HepG2 (cell line): ENCODE data around the gene USP34. TPM values are rescaled to one million over a fixed set of nuclear protein-coding genes. Genes with fewer than 3 reads are reported as not detected.

ENCODE experiments used
- BCL6 ChIP-seq: IDR thresholded peaks from 2 replicates; pipeline ENCODE4 v1.6.1; 2016; ENCODE audit warnings: missing genetic modification reagents, missing compliant biosample characterization
- CREM ChIP-seq, 2 experiments: sonication (generic) in 1 of 2; formaldehyde crosslinking in 1 of 2; IDR thresholded peaks; 2 replicates each; pipeline versions ENCODE4 v1.4.0 to v1.6.1; 2016 to 2020; ENCODE audit warnings: antibody characterized with exemption in 1 of 2, mild to moderate bottlenecking in 1 of 2, missing genetic modification reagents in 1 of 2
- ERF ChIP-seq: IDR thresholded peaks from 2 replicates; pipeline ENCODE4 v1.6.1; 2018; ENCODE audit warnings: missing biosample characterization, missing genetic modification reagents
- ETS1 ChIP-seq: sonication (generic); formaldehyde crosslinking; IDR thresholded peaks from 2 replicates; pipeline ENCODE4 v1.4.0; 2020; ENCODE audit warnings: missing genetic modification reagents
- FOXP4 ChIP-seq: sonication (generic); formaldehyde crosslinking; IDR thresholded peaks from 2 replicates; pipeline ENCODE4 v1.4.0; 2020; ENCODE audit warnings: missing genetic modification reagents
- FUBP1 ChIP-seq: sonication (generic); formaldehyde crosslinking; IDR thresholded peaks from 2 replicates; pipeline ENCODE4 v1.5.1; 2020; ENCODE audit warnings: missing genetic modification reagents, mild to moderate bottlenecking, borderline replicate concordance
- MEF2D ChIP-seq: sonication (generic); formaldehyde crosslinking; IDR thresholded peaks from 2 replicates; pipeline ENCODE4 v1.5.1; 2020; ENCODE audit warnings: mild to moderate bottlenecking, missing genetic modification reagents
- MEIS2 ChIP-seq: sonication (generic); formaldehyde crosslinking; IDR thresholded peaks from 2 replicates; pipeline ENCODE4 v1.9.0; 2021; ENCODE audit warnings: mild to moderate bottlenecking, missing genetic modification reagents
- MXI1 ChIP-seq: IDR thresholded peaks from 3 replicates; pipeline ENCODE4 v1.6.1; 2012; ENCODE audit warnings: low read depth, low read length, inconsistent platforms, borderline replicate concordance
- NPAS2 ChIP-seq: sonication (generic); formaldehyde crosslinking; IDR thresholded peaks from 2 replicates; pipeline ENCODE4 v1.8.0; 2022; ENCODE audit warnings: mild to moderate bottlenecking, missing genetic modification reagents, borderline replicate concordance
- NR1H2 ChIP-seq: sonication (generic); formaldehyde crosslinking; IDR thresholded peaks from 2 replicates; pipeline ENCODE4 v1.8.1; 2022; ENCODE audit warnings: low read depth, missing genetic modification reagents, borderline replicate concordance
- PRDM10 ChIP-seq: sonication (generic); formaldehyde crosslinking; IDR thresholded peaks from 2 replicates; pipeline ENCODE4 v1.4.0; 2020; ENCODE audit warnings: low read depth, missing genetic modification reagents
- SYNCRIP ChIP-seq: fragments of 200-400 bp; formaldehyde crosslinking; IDR thresholded peaks from 2 replicates; pipeline ENCODE4 v1.6.1; 2018; ENCODE audit warnings: mild to moderate bottlenecking, low read depth, low read length; ENCODE audit not compliant: insufficient read depth
- ZBTB3 ChIP-seq: sonication (generic); formaldehyde crosslinking; IDR thresholded peaks from 2 replicates; pipeline ENCODE4 v1.4.0; 2020; ENCODE audit warnings: low read depth, mild to moderate bottlenecking, moderate library complexity, missing genetic modification reagents, borderline replicate concordance
- ZNF12 ChIP-seq: sonication (generic); formaldehyde crosslinking; IDR thresholded peaks from 2 replicates; pipeline ENCODE4 v1.5.0; 2020; ENCODE audit warnings: missing genetic modification reagents
- ZNF18 ChIP-seq: sonication (generic); formaldehyde crosslinking; IDR thresholded peaks from 2 replicates; pipeline ENCODE4 v1.8.0; 2022; ENCODE audit warnings: mild to moderate bottlenecking, missing genetic modification reagents; ENCODE audit not compliant: insufficient replicate concordance
- ZNF703 ChIP-seq: sonication (generic); formaldehyde crosslinking; IDR thresholded peaks from 2 replicates; pipeline ENCODE4 v1.5.1; 2020; ENCODE audit warnings: missing genetic modification reagents, mild to moderate bottlenecking, moderate library complexity, borderline replicate concordance
- ZNF720 ChIP-seq: sonication (generic); formaldehyde crosslinking; IDR thresholded peaks from 2 replicates; pipeline ENCODE4 v1.4.0; 2020; ENCODE audit warnings: missing genetic modification reagents
- ZNF768 ChIP-seq: sonication (generic); formaldehyde crosslinking; IDR thresholded peaks from 2 replicates; pipeline ENCODE4 v1.4.0; 2020; ENCODE audit warnings: missing genetic modification reagents
- ZNF816 ChIP-seq: sonication (generic); formaldehyde crosslinking; IDR thresholded peaks from 2 replicates; pipeline ENCODE4 v1.8.0; 2022; ENCODE audit warnings: missing genetic modification reagents, mild to moderate bottlenecking, borderline replicate concordance
- polyA plus RNA-seq, 8 experiments: library from polyadenylated mRNA; depleted of rRNA in 3 of 8; stranded (reverse) in 7 of 8; unstranded in 1 of 8; fragments of >200 nt; fragmentation: Illumina TruSeq in 4 of 8; extraction: Trizol in 4 of 8; gene quantifications; 2 replicates each; pipeline versions ENCODE4 v1.2.1 to v1.2.3, GENCODE V29; 2011 to 2016; ENCODE audit warnings: low read depth in 4 of 8, missing spikeins in 1 of 8, mixed read lengths in 1 of 8; ENCODE audit not compliant: insufficient read depth in 1 of 8
- total RNA-seq, 5 experiments: library from RNA; depleted of rRNA; stranded (reverse); fragments of >200 nt; fragmentation: Illumina TruSeq; extraction: Trizol; gene quantifications; 2 replicates each; pipeline ENCODE4 v1.2.3, GENCODE V29; 2016; ENCODE audit warnings: low read depth in 1 of 5

USP34 gene
- total and polyA plus RNA-seq, 2 of the 13 experiments (the other 11 are each of a cell fraction or from before 2014, with no cell fraction given), result 99.2 to 100 TPM

- TF ChIP-seq FOXP4 (CRISPR knock-in tag), result no peak
- TF ChIP-seq ZNF720 (CRISPR knock-in tag), result no peak
- no peak for TF ChIP-seq FUBP1 (CRISPR knock-in tag)
- no peak; the same call in 1 of the 2 replicates for TF ChIP-seq CREM (IDR thresholded peaks at IDR 0.05)
- no peak for TF ChIP-seq CREM (CRISPR knock-in tag; IDR thresholded peaks at IDR 0.05)
- TF ChIP-seq ZNF18, result no peak
- no peak for TF ChIP-seq ZNF768 (CRISPR knock-in tag)
- TF ChIP-seq BCL6 (CRISPR knock-in tag), result 0 out of 2 replicates have a peak, but pooled peaks have one; percentile 26
- no peak for TF ChIP-seq MEIS2
- no peak for TF ChIP-seq ZNF12 (CRISPR knock-in tag)
- TF ChIP-seq PRDM10, result no peak
- no peak for TF ChIP-seq ETS1 (CRISPR knock-in tag)
- no peak for TF ChIP-seq ZNF703
- no peak for TF ChIP-seq SYNCRIP
- TF ChIP-seq ZNF816 (CRISPR knock-in tag), result no peak
- TF ChIP-seq MXI1, result no peak
- TF ChIP-seq NPAS2, result no peak
- no peak for TF ChIP-seq ERF (CRISPR knock-in tag)
- TF ChIP-seq MEF2D (CRISPR knock-in tag), result no peak
- no peak for TF ChIP-seq ZBTB3 (CRISPR knock-in tag)
- TF ChIP-seq NR1H2 (CRISPR knock-in tag), result no peak
Measured at GRCh38 chr2:61460163-61460562, 10.7 kb downstream of the USP34 start (continued).
